ENCODE data around the gene ZCRB1.
"Not testable (repeated sequence)": the region's sequence is repeated elsewhere in the genome, so short reads cannot be mapped to it uniquely, and the experiment has no call there.

Gene ZCRB1

GRCh38 chr12:42325653-42326474 is at the start of gene ZCRB1, which contains the start of gene PPHLN1:
ZCRB1 (minus strand) TSS chr12:42326094; CDS start chr12:42324102, 1,992 bp downstream.
PPHLN1 (plus strand) TSS chr12:42326167; CDS start chr12:42335903, 9,736 bp downstream.
- DNase-seq = peak; percentile 84

GRCh38 chr12:42373669-42374068 is 47.8 kb upstream of the ZCRB1 start:
- no peak for DNase-seq

GRCh38 chr12:42372154-42372791 is 46.4 kb upstream of the ZCRB1 start:
- DNase-seq = peak; percentile 73

GRCh38 chr12:42370013-42370412 is 44.1 kb upstream of the ZCRB1 start:
- DNase-seq = no peak

- DNase-seq = no peak
These were observed 39.6 kb upstream of the ZCRB1 start for GRCh38 chr12:42365486-42365885.

- no peak for DNase-seq
These were observed 38.8 kb upstream of the ZCRB1 start for GRCh38 chr12:42364692-42365091.

- DNase-seq = no peak
These were observed 36.9 kb upstream of the ZCRB1 start for GRCh38 chr12:42362647-42363260.

- no peak for DNase-seq
These were observed 36.2 kb upstream of the ZCRB1 start for GRCh38 chr12:42361909-42362646.

- no peak for DNase-seq
These were observed 35.0 kb upstream of the ZCRB1 start for GRCh38 chr12:42360747-42361403.

GRCh38 chr12:42356344-42356743 is 30.4 kb upstream of the ZCRB1 start:
- no peak for DNase-seq

- DNase-seq = not testable (repeated sequence)
These were observed 24.1 kb upstream of the ZCRB1 start for GRCh38 chr12:42350021-42350407.

GRCh38 chr12:42349119-42350020 is 23.5 kb upstream of the ZCRB1 start:
- DNase-seq = not testable (repeated sequence)

- DNase-seq = no peak
These were observed 20.6 kb upstream of the ZCRB1 start for GRCh38 chr12:42346403-42347002.

GRCh38 chr12:42343721-42344120 is 17.8 kb upstream of the ZCRB1 start:
- DNase-seq = no peak

GRCh38 chr12:42342028-42342427 is 16.1 kb upstream of the ZCRB1 start:
- DNase-seq = no peak

GRCh38 chr12:42338280-42338679 is 12.4 kb upstream of the ZCRB1 start:
- no peak for DNase-seq

- no peak for DNase-seq
These were observed 10.4 kb upstream of the ZCRB1 start for GRCh38 chr12:42336286-42336685.

- peak; percentile 66 for DNase-seq
These were observed 6.7 kb upstream of the ZCRB1 start for GRCh38 chr12:42332301-42333285.

- not testable (repeated sequence) for DNase-seq
These were observed 4.2 kb upstream of the ZCRB1 start for GRCh38 chr12:42330097-42330496.

GRCh38 chr12:42327227-42327590 is 1.3 kb upstream of the ZCRB1 start:
- DNase-seq = no peak

Measured in NCI-H1105 treated with DMSO at 0.1 percent for 48 hours (cell line).